Pancreas (tissue), 10 donors: ENCODE data around the gene HNRNPDL. TPM values are rescaled to one million over a fixed set of nuclear protein-coding genes. Genes with fewer than 3 reads are reported as not detected.

ENCODE experiments used
- ATAC-seq, 4 donors: fragments of 200-7000 bp; cut with Tn5 transposase; one replicate each; pipeline versions ENCODE4 v1.8.0 to v1.9.1; 2020; ENCODE audit warnings: mild to moderate bottlenecking in 4 of 4, moderate library complexity in 4 of 4
- DNase-seq, 6 donors: peaks; one replicate each; pipeline ENCODE4 v3.0.0-alpha.2; 2020
- FAIRE-seq: peaks from 2 replicates; lab custom pipeline; 2012; peaks lifted over from hg19 to GRCh38; lab: Jason Lieb, UNC
- H3K27ac ChIP-seq, 4 donors: fragments of 200-600 bp; sonication (generic); 1 replicate in 3 of 4; 2 replicates in 1 of 4; pipeline versions ENCODE4 v1.5.0 to v1.8.0; 2020
- H3K27me3 ChIP-seq, 4 donors: fragments of 200-600 bp; one replicate each; pipeline ENCODE4 v1.8.0; 2021
- H3K36me3 ChIP-seq, 3 donors: fragments of 200-600 bp; sonication (generic) in 1 of 3; one replicate each; pipeline versions ENCODE4 v1.5.0 to v1.8.0; 2020 to 2021
- H3K4me1 ChIP-seq, 3 donors: fragments of 200-600 bp; one replicate each; pipeline ENCODE4 v1.8.0; 2021
- H3K4me3 ChIP-seq, 4 donors: fragments of 200-600 bp; sonication (generic) in 2 of 4; one replicate each; pipeline versions ENCODE4 v1.5.0 to v1.8.0; 2020 to 2021
- H3K9me3 ChIP-seq, 4 donors: fragments of 200-600 bp; one replicate each; pipeline ENCODE4 v1.8.0; 2021
- WGBS, 2 donors: extraction: QIAGEN DNeasy Blood & Tissue Kit; methylation state at CpG; one replicate each; pipeline ENCODE4 v1.1.7; 2013; 5-methylcytosine and 5-hydroxymethylcytosine counted together
- intact Hi-C, 3 donors: fragments of 100-400 bp; cut with DNase I; formaldehyde crosslinking; loops; one replicate each; pipeline versions ENCODE4 v1.11.1 to v1.14.2; 2022
- polyA plus RNA-seq, 2 donors: library from polyadenylated mRNA; stranded (reverse); fragments of 200-250 nt; gene quantifications; one replicate each; pipeline ENCODE4 v1.2.3, GENCODE V29; 2013
- total RNA-seq, 6 donors: library from RNA; stranded (reverse); fragmentation: NEBNext Ultra II Directional in 4 of 6; extraction: Animal tissue kit (Norgen Biotek cat#: 25700) in 4 of 6; gene quantifications; one replicate each; pipeline versions ENCODE4 v1.2.1 to v1.2.4, GENCODE V29; 2021 to 2023
- TF ChIP-seq, protein P1 (sequence below), 4 donors: fragments of 200-600 bp; sonication (generic) in 3 of 4; IDR thresholded peaks; one replicate each; pipeline versions ENCODE4 v1.5.0 to v1.8.0; 2021; ENCODE audit warnings: antibody characterized with exemption in 4 of 4
- donor health status: healthy with polysubstance abuse.
- donor health status: DM: no; HTN: no; CAD: no; lungs with moderate emphysema.
- donor health status: DM: no; HTN: no; CAD: no.
- donor health status: control.
- donor health status: control.
- donor health status: Bipolar disorder and iron deficiency.
- donor health status: DM: yes; HTN: yes; CAD: no.
- donor health status: DM: no; HTN: no; CAD: no.
- donor health status: DM: no; HTN: no; CAD: no.
- donor health status: DM: yes; HTN: yes; CAD: no.

HNRNPDL gene
- total and polyA plus RNA-seq, 8 donors = 56.6 to 210 (median 99.4) TPM

DNA sequence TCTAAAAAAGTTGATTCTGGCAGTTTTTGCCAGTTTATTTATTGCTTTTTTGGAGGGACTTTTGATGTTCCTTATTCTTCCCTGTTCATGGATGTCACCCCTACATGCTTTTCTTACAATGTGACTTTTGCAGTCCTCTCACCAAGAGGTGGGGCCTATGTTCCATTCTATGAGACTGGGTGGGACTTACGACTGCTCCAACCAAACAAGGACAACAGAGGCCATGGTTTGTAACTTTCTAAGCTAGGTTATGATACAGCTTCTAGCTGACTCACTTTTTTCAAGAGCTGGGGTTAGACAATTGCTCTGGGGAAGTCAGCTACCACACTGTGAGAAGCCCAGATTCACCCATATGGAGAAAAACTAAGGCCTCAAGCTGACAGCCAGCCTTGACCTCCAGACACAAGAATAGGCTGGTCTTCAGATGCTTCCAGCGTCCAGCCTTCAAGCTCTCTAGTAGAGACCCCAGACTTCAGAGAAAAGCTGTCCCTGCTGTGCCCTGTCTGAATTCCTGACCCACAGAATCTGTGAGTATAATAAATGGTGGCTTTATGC lies 39.6 kb upstream of the HNRNPDL start:
- intact Hi-C loops = loop anchor here in 1 of 3 donors (10.0 kb wide), 1 partner anchor 265 kb away; no protein-coding TSS in a partner anchor
- WGBS, 2 donors = 65 to 69% methylated on average over 2 of the region's 2 CpGs
- FAIRE-seq = no peak
- TF ChIP-seq, protein P1, sequence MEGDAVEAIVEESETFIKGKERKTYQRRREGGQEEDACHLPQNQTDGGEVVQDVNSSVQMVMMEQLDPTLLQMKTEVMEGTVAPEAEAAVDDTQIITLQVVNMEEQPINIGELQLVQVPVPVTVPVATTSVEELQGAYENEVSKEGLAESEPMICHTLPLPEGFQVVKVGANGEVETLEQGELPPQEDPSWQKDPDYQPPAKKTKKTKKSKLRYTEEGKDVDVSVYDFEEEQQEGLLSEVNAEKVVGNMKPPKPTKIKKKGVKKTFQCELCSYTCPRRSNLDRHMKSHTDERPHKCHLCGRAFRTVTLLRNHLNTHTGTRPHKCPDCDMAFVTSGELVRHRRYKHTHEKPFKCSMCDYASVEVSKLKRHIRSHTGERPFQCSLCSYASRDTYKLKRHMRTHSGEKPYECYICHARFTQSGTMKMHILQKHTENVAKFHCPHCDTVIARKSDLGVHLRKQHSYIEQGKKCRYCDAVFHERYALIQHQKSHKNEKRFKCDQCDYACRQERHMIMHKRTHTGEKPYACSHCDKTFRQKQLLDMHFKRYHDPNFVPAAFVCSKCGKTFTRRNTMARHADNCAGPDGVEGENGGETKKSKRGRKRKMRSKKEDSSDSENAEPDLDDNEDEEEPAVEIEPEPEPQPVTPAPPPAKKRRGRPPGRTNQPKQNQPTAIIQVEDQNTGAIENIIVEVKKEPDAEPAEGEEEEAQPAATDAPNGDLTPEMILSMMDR (IDR thresholded peaks at IDR 0.05) = no peak
- no peaks in the 10 kb centered on the region for H3K9me3 ChIP-seq
- H3K27ac ChIP-seq = no peak overlapping the region
- no peak overlapping the region for H3K4me3 ChIP-seq
- no peaks in the 10 kb centered on the region for H3K4me1 ChIP-seq
- no peaks in the 10 kb centered on the region for H3K27me3 ChIP-seq
- no peak for DNase-seq
- no peaks in the 10 kb centered on the region for H3K36me3 ChIP-seq
- ATAC-seq = peak in 3 of 4 donors; percentile 37 to 57 (median 49)

GRCh38 chr4:82467471-82467870 lies 37.2 kb upstream of the HNRNPDL start:
- no peaks in the 10 kb centered on the region for H3K9me3 ChIP-seq
- no peaks in the 10 kb centered on the region for H3K36me3 ChIP-seq
- intact Hi-C loops = loop anchor here in 1 of 3 donors (10.0 kb wide), 1 partner anchor 267 kb away; no protein-coding TSS in a partner anchor
- H3K4me1 ChIP-seq = no peaks in the 10 kb centered on the region
- ATAC-seq (no peak), FAIRE-seq (no peak), DNase-seq (no peak)
- no peak overlapping the region for H3K4me3 ChIP-seq
- TF ChIP-seq, protein P1 (IDR thresholded peaks at IDR 0.05) = no peak
- 42 to 59% methylated on average over 3 of the region's 3 CpGs for WGBS, 2 donors
- no peak overlapping the region for H3K27ac ChIP-seq
- no peaks in the 10 kb centered on the region for H3K27me3 ChIP-seq

DNA sequence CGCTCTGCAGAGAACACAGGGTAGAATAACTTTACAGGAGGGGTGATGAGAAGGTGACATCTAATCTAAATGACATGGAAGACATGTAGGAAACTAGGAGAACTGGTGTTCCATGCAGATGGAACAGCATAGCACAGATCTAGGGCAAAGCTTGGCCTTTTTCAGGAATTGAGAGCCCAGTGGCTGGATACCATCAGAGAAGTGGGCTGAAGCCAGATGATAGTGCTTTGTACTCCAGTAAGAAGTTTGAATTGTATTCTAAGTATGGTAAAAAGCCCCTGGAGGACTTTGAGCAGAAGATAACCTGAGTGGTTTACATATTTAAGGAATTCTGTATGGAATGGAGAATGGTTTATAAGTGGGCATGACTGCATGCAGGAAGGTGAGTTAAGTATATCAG lies 33.0 kb upstream of the HNRNPDL start:
- intact Hi-C loops = loop anchor here in 2 of 3 donors (5.0 to 10.0 kb wide), 2 partner anchors 272 to 274 kb away; no protein-coding TSS in a partner anchor
- H3K36me3 ChIP-seq = peaks cover 0 to 13% (median 0%) of the 10 kb centered on the region in 3 donors
- no peak overlapping the region for H3K4me3 ChIP-seq
- H3K9me3 ChIP-seq = no peaks in the 10 kb centered on the region
- no peaks in the 10 kb centered on the region for H3K27me3 ChIP-seq
- H3K4me1 ChIP-seq = no peaks in the 10 kb centered on the region
- ATAC-seq = no peak
- no peak overlapping the region for H3K27ac ChIP-seq
- 100% methylated on average over 1 of the region's 1 CpG for WGBS, 2 donors
- DNase-seq = no peak
- no peak for FAIRE-seq
- TF ChIP-seq, protein P1 (IDR thresholded peaks at IDR 0.05) = no peak

DNA sequence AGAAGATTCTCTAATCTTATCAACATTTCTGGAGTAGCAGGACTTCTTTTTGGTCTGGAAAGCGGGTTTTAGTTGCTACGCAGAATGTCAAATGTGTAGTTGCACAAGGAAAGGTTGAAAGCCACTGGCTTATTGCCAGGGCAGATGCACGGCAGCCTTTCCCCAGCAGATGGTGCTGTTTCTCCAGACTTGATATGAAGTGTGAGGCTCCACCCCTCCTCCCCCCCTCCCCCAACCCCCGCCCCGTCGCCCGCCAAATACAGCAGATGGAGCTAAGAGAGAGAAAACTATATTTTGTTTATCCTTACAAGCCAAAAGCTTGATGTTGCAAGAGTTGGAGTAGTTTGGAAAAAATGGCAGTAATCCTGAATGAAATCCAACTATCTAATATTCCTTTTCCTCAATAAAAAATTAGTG lies 32.2 kb upstream of the HNRNPDL start:
- no peak for FAIRE-seq
- 4 to 5% methylated on average over 7 of the region's 7 CpGs for WGBS, 2 donors
- intact Hi-C loops = loop anchor here in 2 of 3 donors (5.0 to 10.0 kb wide), 2 partner anchors 272 to 275 kb away; no protein-coding TSS in a partner anchor
- peaks cover 0 to 16% (median 0%) of the 10 kb centered on the region in 3 donors for H3K36me3 ChIP-seq
- peak; percentile 75 to 98 (median 94) for ATAC-seq
- H3K9me3 ChIP-seq = no peaks in the 10 kb centered on the region
- H3K27ac ChIP-seq = no peak overlapping the region
- TF ChIP-seq, protein P1 (IDR thresholded peaks at IDR 0.05) = peak; percentile 73 to 79 (median 76)
- no peaks in the 10 kb centered on the region for H3K27me3 ChIP-seq
- H3K4me3 ChIP-seq = no peak overlapping the region
- H3K4me1 ChIP-seq = no peaks in the 10 kb centered on the region
- peak; percentile 76 to 94 (median 84) for DNase-seq

DNA sequence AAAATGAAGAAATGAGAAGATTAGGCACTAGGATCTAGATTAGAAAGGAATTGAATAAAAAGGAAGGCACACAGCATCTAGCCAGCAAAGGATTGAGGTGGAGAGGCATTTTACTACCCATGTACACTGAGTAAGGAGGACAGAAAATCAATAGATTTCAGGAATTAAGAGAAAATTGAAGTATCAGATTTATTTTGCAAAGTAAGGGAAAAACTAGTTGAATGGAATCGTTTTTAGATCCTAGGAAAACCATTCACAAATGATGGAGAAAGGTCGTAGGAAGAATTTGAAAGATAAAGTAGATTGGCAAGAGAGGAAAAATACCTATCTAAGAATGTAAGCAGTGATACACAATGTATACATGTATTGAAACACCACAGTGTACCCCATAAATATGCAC lies 31.4 kb upstream of the HNRNPDL start:
- Histone ChIP-seq H3K9me3 (no peaks in the 10 kb centered on the region), H3K27ac (no peak overlapping the region), H3K36me3 (peaks cover 0 to 21% (median 0%) of the 10 kb centered on the region in 3 donors), H3K4me1 (no peaks in the 10 kb centered on the region), H3K27me3 (no peaks in the 10 kb centered on the region), H3K4me3 (no peak overlapping the region)
- no peak for ATAC-seq
- WGBS, 2 donors = 74 to 75% methylated on average over 2 of the region's 2 CpGs
- TF ChIP-seq, protein P1 (IDR thresholded peaks at IDR 0.05) = no peak
- intact Hi-C loops = loop anchor here in 2 of 3 donors (5.0 to 10.0 kb wide), 2 partner anchors 273 to 276 kb away; no protein-coding TSS in a partner anchor
- DNase-seq = no peak
- no peak for FAIRE-seq
